AG20443 (cell line): ENCODE results near the gene SFMBT2.
"Not testable (repeated sequence)": the region's sequence is repeated elsewhere in the genome, so short reads cannot be mapped to it uniquely, and the experiment has no call there.

Experiments used
- DNase-seq: peaks from one replicate; pipeline ENCODE4 v3.0.0; 2012; ENCODE audit warnings: low spot score, mixed read lengths

SFMBT2 gene

DNA sequence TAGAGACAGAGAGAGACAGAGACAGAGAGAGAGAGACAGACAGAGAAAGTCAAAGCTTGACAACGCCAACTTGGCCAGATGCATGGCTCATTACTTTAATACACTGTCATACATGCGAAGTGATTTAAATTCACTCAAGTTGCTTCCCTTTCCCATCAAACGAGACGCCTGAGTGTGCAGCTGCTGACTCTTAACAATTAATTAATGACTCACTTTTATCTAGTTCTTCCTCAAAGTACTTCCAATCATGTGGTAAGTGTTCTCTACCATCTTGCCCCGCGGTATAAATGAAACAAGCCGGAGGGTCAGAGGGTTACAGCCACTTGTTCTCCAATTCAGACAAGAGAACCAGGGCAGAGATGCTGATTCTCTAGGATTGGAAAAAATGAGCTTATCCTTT is 90.8 kb downstream of the SFMBT2 start:
- DNase-seq: no peak

DNA sequence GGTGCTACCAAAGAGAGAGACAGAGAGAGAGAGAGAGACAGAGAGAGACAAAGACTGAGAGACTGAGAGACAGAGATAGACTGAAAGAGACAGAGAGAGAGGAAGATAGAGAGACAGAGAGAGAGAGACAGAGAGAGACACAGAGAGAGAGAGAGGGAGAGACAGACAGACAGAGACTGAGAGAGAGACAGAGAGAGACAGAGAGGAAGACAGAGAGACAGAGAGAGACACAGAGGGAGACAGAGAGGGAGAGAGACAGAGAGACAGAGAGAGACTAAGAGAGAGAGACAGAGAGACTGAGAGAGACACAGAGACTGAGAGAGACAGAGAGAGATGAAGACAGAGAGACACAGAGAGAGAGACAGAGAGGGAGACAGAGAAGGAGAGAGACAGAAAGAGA is 91.2 kb downstream of the SFMBT2 start:
- DNase-seq: no peak

DNA sequence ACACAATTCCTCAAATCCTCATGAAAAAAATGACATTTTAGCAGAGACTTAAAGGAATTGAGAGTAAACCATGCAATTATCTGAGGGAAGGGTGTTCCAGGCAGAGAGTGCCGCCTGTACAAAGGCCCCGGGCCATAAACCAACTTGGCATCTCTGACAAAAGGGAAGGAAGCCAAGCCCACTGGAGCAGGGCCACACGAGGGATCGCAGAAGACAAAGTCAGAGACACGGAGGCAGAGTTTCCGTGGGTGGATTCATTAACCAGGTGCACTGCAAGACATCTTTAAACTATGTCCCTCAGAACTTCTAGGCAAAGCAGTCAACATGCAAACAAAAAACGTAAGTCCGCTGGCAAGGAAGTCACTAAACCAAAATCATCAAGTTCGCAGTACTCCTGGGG is 92.0 kb downstream of the SFMBT2 start:
- no peak for DNase-seq

DNA sequence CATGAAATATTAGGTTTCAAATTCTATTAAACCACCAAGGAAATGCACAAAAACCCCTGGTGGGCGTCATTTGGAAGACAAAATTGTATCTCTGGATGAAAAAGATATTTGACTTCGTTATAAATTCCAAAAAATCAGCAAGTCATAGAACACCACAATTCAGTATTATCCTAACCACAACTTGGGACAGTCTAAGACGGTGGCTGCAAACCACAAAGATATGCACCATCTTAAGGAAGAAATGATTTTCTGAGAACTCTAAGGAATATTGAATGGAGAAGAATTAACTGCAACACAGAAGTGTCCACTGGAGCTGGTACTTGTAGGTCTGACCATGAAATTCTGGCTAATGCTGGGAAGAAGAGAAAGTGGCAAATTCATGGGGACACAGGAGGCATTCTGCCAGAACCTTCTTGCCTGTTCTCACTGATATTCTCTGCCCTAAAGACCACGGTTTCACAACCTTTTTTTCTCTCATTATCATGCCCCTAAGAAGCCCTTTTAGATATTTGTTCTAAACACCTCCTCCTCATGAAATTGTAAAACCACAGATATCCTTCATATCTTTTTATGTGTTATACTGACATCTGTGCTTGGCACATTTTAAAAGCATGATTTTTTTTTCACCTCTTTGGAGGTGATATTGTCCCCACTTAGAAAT is 92.9 kb downstream of the SFMBT2 start:
- no peak for DNase-seq

DNA sequence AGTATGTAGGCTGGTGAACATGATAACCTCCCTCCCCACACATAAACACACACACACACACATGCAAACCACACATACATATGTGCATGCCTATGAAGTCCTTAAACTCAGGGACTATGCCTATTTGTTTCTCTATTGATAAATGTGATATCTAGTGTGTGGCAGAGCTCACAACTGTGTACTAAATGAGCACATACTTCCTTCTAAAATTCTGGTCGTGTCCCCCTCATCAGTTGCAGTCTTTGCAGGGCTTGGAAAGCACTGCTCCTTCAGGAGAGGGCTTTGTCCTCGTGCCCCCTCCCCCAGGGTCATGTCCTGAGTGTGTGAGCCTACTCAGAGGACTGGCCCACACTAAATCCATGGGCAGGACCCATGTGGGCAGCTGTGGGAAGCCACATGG is 94.0 kb downstream of the SFMBT2 start:
- DNase-seq: no peak

DNA sequence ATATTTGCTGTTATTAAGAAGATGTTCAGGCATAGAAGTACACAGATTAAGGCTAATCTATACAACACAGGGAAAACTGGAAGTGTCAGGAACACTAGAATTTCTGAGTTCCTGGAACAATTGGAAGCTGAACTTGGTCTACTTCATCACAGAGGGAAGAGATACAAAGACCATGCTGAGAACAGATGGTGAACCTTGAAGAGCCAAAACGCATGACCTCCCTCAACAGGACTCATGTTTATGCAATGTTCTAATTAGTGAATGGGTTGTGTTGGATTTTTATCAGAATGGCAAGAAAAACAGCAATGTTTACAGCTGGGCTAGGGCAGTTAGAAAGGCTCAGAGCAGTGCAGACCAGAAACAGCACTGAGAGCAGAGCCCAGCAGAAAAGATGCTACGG is 94.9 kb downstream of the SFMBT2 start:
- DNase-seq: no peak

DNA sequence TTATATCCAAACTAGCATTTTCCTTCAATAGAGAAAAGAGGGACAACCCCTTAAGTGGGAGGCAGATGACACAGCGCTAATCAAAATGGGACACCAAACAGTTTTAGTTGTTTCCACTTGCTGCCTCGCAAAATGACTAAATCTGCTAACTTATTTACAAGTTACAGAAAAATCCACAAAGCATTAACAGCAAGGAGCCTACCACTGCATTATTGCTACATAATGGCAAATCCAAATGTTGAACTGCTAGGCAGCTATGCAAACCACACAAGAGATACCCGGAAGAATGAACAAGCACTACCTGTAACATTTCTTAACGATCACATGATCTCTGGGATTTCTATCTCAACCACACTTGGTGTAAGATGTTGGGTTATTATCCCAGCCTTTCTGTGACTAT is 96.7 kb downstream of the SFMBT2 start:
- DNase-seq: no peak

DNA sequence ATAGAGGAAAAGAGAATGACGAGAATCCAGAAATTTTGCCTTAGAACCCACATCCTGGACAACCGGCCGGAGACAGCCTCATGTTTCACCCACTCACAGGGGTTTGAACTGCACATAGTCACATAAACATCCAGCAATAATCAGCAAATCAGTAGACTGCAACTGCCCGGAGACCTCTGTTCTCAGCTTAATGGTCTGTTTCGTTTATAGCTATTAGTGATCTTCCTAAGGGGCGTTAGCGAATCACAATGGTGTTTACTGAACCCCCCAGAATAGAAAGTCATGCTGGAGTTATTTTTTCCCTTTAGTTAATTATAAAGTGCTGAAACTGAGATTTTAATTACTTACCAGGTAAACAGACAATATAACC is 98.4 kb downstream of the SFMBT2 start:
- no peak for DNase-seq

DNA sequence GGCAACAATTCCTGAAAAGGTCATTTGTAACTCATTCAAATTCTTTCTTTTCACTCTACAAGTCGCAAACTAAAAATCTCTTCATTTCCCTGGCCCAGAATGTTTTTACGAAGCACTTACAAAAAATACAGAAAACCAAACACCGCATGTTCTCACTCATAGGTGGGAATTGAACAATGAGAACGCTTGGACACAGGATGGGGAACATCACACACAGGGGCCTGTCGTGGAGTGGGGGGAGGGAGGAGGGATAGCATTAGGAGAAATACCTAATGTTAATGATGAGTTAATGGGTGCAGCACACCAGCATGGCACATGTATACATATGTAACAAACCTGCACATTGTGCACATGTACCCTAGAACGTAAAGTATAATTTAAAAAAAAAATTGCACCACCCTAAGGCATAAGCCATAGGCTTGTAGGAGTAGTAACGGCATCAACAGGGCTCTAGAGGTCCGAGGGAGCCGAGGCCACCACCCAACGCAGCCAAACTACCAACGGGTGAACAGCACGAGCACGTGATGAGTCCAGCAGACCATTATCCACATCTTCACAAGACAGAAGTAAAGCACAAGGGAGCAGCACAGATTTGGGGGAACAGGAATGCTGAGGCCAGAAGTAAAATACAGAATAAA is 98.9 kb downstream of the SFMBT2 start:
- not testable (repeated sequence) for DNase-seq

DNA sequence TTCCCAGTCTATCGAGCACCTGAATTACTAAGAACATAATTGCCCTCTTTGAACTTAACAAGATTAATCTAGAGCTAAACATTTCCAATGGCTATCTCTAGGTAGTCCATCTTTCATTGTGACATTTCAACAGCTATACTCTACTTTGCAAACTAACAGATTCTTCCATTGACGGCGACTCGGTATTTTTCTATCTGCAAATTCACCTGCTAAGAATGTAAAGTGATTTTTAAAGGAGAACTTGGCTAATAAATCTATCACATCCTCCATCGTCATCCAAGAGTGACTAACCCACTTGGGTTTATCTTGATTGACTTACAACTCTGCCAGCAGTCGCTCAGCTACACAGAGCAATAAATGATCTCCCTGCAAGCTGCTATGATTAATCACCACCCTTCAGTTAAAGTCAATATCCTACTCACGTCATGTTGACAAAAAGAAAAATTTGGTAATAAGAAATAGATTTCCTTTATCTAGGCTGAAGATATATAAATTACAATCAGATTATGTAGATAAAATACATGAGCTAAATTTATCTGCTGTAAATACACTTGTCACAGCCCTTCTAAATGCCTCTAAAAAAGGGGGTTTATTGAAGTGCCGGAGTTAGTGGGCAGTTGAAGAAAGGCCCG is 99.5 kb downstream of the SFMBT2 start:
- no peak for DNase-seq

DNA sequence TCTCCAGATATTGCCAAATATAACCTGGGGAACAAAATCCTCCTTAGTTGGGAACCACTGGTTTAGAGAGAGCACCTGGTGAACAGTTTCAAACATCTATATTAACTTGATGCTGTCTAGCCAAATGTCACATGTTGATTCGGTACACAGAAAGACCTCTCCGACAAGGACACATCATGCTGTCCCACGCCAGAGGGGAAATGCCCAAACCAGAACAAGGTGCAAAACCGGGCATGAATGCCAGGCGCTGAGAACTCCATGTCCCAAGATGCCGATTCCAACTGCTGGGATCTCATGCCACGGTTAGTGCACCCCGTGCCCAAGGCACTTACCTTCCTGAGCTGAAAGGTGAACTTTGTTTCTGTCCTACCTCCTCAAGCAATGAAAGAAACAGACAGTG is 100.8 kb downstream of the SFMBT2 start:
- DNase-seq: no peak

DNA sequence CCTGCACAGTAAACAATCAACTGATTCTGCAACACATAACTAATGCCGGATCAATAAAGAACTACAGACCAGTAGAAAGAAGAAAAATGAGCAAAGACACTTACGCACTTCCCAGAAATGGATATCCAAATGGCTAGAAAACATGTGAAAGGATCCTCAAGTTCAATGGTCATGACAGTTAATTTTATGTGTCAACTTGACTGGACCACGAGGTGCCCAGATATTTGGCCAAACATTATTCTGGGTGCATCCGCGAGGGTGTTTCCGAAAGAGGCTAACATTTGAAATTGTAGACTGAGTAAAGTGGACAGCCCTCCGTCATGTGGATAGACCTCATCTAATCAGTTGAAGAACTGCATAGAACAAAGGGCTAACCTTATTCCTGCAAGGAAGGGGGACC is 102.0 kb downstream of the SFMBT2 start:
- DNase-seq: no peak

DNA sequence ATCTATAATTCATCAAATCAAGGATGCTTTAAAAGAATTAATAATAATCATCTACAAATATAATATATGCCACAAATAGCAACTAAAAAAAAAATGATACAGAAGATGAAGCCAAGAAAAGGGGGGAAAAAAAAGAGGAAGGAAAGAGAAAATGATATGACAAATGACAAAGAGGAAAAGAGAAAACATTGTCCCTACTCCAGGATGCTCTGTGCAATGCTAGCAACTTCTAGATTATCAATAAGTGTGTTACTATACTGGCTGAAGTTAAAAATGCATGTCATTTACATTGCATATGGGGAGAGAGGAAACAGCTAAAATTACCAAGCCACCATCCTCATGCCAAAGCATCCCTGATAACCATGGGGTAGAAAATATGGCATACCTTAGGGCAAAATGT is 104.2 kb downstream of the SFMBT2 start:
- no peak for DNase-seq

DNA sequence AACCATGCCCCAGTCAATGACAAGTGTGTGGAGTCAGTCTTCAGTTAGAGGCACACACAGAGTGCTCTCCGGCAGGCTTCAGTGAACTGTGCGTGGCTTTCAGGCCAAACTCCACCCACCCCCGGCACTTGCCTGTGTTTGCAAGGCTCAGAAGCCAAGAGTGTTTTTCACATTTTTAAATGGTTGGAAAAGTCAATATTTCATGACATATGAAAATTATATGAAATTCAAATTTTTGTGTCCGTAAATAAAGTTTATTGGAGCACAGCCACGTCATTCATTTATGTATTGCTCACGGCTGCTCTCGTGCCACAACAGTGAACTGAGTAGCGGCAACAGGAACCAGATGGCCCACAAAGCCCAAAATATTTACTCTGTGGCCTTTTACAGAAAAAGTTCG is 104.7 kb downstream of the SFMBT2 start:
- DNase-seq: no peak

DNA sequence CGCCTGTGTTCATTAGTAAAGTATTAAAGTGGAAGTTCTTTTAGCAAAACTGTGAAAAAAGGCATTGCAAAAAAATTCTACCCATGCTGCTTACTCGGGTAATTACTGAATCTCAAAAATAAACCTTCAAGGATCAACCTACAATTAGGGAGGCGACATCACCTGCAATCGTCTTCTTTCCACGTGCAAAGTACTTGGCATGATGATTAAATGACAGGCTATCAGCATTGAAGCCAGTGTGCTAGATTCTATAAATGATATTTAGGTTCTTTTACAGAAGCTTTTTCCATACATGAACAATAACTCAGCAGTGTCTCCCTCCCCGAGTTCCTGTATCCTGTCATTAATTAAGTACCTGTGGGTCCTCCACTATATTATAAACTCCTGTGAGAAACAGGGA is 105.8 kb downstream of the SFMBT2 start:
- no peak for DNase-seq

DNA sequence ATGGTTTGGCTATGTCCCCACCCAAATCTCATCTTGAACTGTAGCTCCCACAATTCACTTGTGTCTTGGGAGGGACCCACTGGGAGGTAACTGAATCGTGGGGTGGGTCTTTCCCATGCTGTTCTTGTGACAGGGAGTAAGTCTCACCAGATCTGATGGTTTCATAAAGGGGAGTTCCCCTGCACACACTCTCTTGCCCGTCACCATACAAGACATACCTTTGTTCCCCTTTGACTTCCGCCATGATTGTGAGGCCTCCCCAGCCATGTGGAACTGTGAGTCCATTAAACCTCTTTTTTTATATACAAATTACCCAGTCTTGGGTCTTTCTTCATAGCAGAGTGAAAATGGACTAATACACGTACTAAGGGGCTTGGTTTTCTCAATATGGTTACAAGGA is 106.7 kb downstream of the SFMBT2 start:
- no peak for DNase-seq

DNA sequence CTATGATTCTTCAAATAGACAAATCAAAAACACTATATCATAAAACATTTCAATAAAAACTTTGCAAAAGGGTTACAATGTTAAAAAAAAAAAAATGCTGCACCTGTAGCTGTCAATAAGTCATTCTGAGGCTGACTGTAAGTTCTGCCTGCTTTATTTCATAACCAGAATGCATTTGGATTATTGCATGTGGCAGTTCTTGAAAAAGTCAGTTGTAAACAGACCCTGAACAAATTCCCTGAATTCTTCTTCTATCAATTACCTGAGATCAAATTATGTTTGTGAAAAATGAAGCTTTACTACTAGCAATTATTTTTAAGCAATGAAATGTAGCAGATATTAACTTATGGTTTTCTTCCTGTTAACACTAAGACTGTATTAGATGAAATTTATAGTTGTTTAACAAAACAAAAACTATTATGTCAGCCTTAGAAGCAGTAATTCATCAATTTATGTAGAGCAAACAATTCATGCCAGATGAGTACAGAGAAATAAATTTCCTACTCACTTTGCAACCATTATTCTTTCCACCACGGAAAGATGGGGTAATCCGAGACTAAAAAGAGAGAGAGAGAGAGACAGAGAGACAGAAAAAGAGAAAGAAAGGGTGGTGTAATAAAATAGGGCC is 107.8 kb downstream of the SFMBT2 start:
- DNase-seq: no peak

DNA sequence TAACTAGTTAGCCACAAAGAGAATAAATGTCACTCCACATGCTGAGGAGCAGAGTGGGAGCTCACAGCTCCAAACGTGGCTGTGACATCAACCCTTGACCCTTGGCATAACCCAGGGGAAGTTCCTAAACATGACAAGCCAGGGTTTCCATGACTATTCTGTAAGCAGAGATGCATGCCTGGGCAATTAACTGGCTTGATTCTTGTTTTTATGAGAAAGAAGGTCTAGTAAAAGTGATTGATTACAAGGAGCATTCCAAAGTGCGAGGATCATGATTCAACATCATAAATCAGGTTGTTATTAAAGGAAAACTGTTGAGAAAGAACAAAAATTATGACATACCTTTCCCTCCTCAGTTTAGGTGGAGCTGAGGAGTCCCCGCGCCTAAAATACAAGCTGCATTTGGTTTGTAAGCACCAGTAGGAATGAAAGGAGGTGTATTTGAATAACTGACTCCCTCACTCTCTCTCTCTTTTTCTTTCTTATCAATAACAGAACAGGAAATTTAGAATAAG is 108.4 kb downstream of the SFMBT2 start:
- no peak for DNase-seq

DNA sequence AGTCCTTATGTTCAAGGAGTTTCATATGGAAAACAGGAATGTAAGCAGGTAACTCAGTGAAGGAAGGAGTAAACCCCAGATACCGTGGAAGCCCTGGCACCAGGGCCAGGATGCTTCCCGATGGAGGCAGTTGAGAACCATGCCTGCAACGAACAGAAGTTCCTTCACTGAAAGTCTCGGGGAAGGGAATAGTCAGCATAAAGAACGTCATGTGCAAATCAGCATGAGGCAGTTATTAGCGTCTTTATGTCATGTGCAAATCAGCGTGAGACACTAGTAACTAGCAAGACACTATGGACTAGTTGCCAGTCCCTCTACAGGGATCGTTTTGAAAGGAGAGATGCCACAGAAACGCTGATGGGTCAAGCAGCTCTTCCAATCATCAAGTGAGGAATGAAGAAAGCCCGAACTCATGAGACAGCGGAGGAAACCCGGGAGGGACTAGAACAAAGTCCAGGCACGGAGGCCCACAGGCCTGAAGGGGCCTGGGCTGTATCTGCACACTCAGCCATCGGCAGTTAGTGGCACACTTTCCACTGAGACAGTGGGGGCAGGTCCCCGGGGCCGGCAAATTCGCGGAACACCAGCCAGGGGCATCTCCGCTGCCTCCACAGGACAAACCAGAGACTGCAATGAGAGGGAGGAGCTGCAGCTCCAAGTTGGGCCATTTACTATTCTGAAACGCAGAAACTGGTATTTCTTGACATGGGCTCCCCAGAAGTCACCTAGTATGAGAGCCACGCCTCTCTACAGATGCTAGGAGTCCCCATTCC is 109.6 kb downstream of the SFMBT2 start:
- DNase-seq: peak; percentile 17

DNA sequence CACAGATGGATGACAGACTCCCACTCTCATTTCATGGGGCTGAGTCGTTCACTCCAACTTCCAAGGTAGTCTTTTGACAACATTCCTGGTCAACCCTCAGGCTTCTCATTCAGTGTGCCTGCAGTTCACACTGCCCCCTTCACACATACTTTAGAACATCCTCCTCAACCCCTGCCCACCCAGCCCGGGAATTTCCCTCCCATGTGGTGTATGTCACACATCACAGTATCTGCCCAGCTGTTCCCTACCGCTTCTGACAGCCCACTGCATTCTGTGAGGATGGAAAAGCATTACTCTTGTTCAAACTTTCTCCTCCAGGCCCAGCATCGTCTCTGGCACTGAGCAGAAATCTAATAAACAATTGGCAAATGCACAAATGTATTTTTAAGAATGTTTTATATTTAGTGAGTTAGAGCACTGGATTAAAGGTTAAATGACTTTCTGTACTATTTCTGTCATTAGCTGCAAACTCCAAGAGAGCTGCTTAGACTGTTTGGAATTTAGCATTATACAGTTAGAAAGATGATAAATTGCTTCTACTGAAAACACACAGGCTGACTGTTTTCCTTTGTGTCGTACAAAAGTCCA is 110.4 kb downstream of the SFMBT2 start:
- DNase-seq: no peak

DNA sequence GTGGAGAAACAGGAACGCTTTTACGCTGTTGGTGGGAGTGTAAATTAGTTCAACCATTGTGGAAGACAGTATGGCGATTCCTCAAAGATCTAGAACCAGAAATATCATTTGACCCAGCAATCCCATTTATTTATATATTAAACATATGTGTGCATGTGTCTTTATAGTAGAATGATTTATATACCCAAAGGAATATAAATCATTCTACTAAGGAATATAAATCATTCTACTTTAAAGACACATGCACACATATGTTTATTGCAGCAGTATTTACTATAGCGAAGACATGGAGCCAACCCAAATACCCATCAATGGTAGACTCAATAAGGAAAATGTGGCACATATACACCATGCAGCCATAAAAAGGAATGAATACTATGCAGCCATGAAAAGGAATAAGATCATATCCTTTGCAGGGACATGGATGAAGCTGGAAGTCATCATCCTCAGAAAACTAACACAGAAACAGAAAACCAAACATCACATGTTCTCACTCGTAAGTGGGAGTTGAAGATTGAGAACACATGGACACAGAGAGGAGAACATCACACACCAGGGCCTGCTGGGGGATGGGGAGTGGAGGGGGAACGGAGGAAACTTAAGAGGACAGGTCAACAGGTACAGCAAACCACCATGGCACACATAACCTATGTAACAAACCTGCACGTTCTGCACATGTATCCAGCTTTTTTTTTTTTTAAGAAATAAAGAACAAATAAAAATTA is 111.1 kb downstream of the SFMBT2 start:
- not testable (repeated sequence) for DNase-seq
